ENCODE results near the gene SLC5A12. TPM values are rescaled to one million over a fixed set of nuclear protein-coding genes. Genes with fewer than 3 reads are reported as not detected.

The SLC5A12 gene
- total and polyA plus RNA-seq, 2 of the 4 experiments (the other 2 are of a cell fraction) = not detected

DNA sequence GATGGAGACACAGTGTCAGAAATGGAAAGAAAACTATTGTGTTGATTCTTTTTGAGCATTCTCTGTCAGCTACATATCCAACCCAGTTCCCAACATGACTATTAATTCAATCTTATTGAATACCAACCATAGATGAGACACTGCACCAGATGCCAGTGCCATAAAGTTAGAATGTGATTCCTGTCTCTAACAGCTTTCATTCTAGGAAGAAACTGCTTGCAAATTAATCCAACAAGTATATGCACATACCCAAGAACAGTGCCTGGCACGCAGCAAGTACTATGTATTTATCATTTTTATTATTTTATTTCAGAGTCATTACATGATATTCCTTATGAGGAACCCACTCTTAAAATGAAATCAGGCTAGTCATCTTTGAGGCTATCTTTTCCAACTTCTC is 34.5 kb downstream of the SLC5A12 start:
- no peak overlapping the region for H4K5ac ChIP-seq (ENCODE audit: low read depth, low read length)
- CTCF ChIA-PET = no interaction called here
- BruUV-seq (replicated peaks) = no TSS peak

More for the DNA sequence above, 34.5 kb downstream of the SLC5A12 start:
- no peak overlapping the region for H2BK120ac ChIP-seq (ENCODE audit: low read depth, low read length)
- H3K9me3 ChIP-seq (ENCODE audit: control insufficient read depth, insufficient read depth, low read length) = no peaks in the 10 kb centered on the region
- in situ Hi-C loops (cut with MboI; ENCODE audit: low sequenced_read_pairs) (no loop called here), intact Hi-C loops (cut with micrococcal nuclease) (no loop called here), dilution Hi-C loops (cut with HindIII; ENCODE audit: low sequenced_read_pairs, unreplicated experiment) (no loop called here)
- H3K56ac ChIP-seq (ENCODE audit: extremely low read depth, insufficient read depth, low read length) = no peak overlapping the region
- H3K23ac ChIP-seq (ENCODE audit: low read depth, low read length) = no peak overlapping the region
- H3K4me2 ChIP-seq (ENCODE audit: low read depth, low read length) = no peak overlapping the region
- no peaks in the 10 kb centered on the region for H3K9me1 ChIP-seq (ENCODE audit: insufficient read depth, low read length)
- no peak overlapping the region for H3K14ac ChIP-seq (replicated peaks; ENCODE audit: low read depth, low read length)
- H2BK20ac ChIP-seq (ENCODE audit: low read depth, low read length) = no peak overlapping the region
- no peak overlapping the region for H2BK5ac ChIP-seq (ENCODE audit: low read depth, low read length, poor library complexity, severe bottlenecking)
- POLR2A ChIA-PET (ENCODE audit: unreplicated experiment) = no interaction called here
- H4K91ac ChIP-seq (ENCODE audit: insufficient read depth, low read depth, low read length) = no peak overlapping the region
- H4K20me1 ChIP-seq (ENCODE audit: insufficient read depth, low read length) = no peaks in the 10 kb centered on the region
- H3K4ac ChIP-seq (ENCODE audit: low read depth, low read length) = no peak overlapping the region
- DNase-seq = no peak
- H3K27ac ChIP-seq (ENCODE audit: insufficient read depth, low read length) = no peak overlapping the region
- H3K36me3 ChIP-seq (ENCODE audit: control insufficient read depth, insufficient read depth, low read length) = no peaks in the 10 kb centered on the region
- H3K4me1 ChIP-seq (ENCODE audit: control insufficient read depth, insufficient read depth, low read length) = no peaks in the 10 kb centered on the region
- H3K18ac ChIP-seq (ENCODE audit: low read depth, low read length) = no peak overlapping the region
- H3K27me3 ChIP-seq (ENCODE audit: control insufficient read depth, insufficient read depth, low read length) = no peaks in the 10 kb centered on the region; the same call in 1 of the 2 replicates
- no peak overlapping the region for H4K8ac ChIP-seq (ENCODE audit: low read depth in 2 of 2, low read length in 2 of 2)
- H3K4me3 ChIP-seq (ENCODE audit: insufficient read depth, low read depth, low read length) = no peak overlapping the region
- no peaks in the 10 kb centered on the region for H3K79me1 ChIP-seq (ENCODE audit: low read depth in 1 of 2, low read length in 2 of 2)
- H2AK5ac ChIP-seq (ENCODE audit: low read depth, low read length) = no peak overlapping the region
- H2AFZ ChIP-seq (replicated peaks; ENCODE audit: low read length, poor library complexity) = no peak overlapping the region
- H2BK15ac ChIP-seq (ENCODE audit: low read depth, low read length) = no peak overlapping the region
- TF ChIP-seq CEBPB (IDR thresholded peaks at IDR 0.05; ENCODE audit: low read depth, low read length) (no peak), RAD21 (IDR thresholded peaks at IDR 0.05; ENCODE audit: low read length) (no peak), NFE2L2 (IDR thresholded peaks at IDR 0.05; ENCODE audit: low read depth, low read length) (no peak), MXI1 (IDR thresholded peaks at IDR 0.05; ENCODE audit: borderline replicate concordance, low read depth, low read length) (no peak), FOS (IDR thresholded peaks at IDR 0.05; ENCODE audit: low read depth, low read length) (no peak), POLR2A (IDR thresholded peaks at IDR 0.05; ENCODE audit: low read depth, low read length) (no peak), RCOR1 (IDR thresholded peaks at IDR 0.05; ENCODE audit: insufficient replicate concordance, low read length) (no peak), RFX5 (IDR thresholded peaks at IDR 0.05; ENCODE audit: low read depth, low read length) (no peak), MAFK (IDR thresholded peaks at IDR 0.05; ENCODE audit: low read depth, low read length) (no peak), MAZ (IDR thresholded peaks at IDR 0.05; ENCODE audit: borderline replicate concordance, low read depth, low read length) (no peak)
- TF ChIP-seq, protein P1, sequence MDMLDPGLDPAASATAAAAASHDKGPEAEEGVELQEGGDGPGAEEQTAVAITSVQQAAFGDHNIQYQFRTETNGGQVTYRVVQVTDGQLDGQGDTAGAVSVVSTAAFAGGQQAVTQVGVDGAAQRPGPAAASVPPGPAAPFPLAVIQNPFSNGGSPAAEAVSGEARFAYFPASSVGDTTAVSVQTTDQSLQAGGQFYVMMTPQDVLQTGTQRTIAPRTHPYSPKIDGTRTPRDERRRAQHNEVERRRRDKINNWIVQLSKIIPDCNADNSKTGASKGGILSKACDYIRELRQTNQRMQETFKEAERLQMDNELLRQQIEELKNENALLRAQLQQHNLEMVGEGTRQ (IDR thresholded peaks at IDR 0.05; ENCODE audit: low read depth, low read length) = no peak
- ATAC-seq (ENCODE audit: low read depth) = no peak
- no peak overlapping the region for H2AK9ac ChIP-seq (replicated peaks; ENCODE audit: low read depth, low read length, poor library complexity)
- no peak overlapping the region for H3K9ac ChIP-seq (ENCODE audit: low read depth, low read length)
- no CpG with 5 or more reads among the region's 1 CpG for WGBS, 2 experiments (ENCODE audit: extremely low coverage in 2 of 2, insufficient read length in 1 of 2)

All from IMR-90 (cell line).